SK-N-MC (cell line): ENCODE measurements around the gene MYD88.

ENCODE experiments used
- DNase-seq: peaks from one replicate; pipeline ENCODE4 v3.0.0-alpha.2; 2011; ENCODE audit warnings: low read depth, low spot score
- H3K27ac ChIP-seq: fragments of 200-600 bp; sonication (generic); 2 replicates; pipeline ENCODE4 v1.5.1; 2016; ENCODE audit warnings: mixed run types
- H3K36me3 ChIP-seq: fragments of 200-600 bp; sonication (generic); 2 replicates; pipeline ENCODE4 v1.6.1; 2017; ENCODE audit warnings: antibody characterized with exemption, low read length, mixed read lengths; ENCODE audit not compliant: insufficient read depth
- H3K4me3 ChIP-seq: fragments of 200-600 bp; sonication (generic); 2 replicates; pipeline ENCODE4 v1.5.1; 2016
- H3K9ac ChIP-seq: fragments of 200-600 bp; sonication (generic); 2 replicates; pipeline ENCODE4 v1.8.0; 2017; ENCODE audit warnings: mixed run types, mixed read lengths; ENCODE audit not compliant: insufficient read length
- H3K9me3 ChIP-seq: fragments of 200-600 bp; sonication (generic); 2 replicates; pipeline ENCODE4 v1.6.1; 2017; ENCODE audit warnings: low read depth, mild to moderate bottlenecking, antibody characterized with exemption, low read length, moderate library complexity, mixed read lengths
- EZH2 ChIP-seq: fragments of 200-600 bp; sonication (generic); IDR thresholded peaks from one replicate; pipeline ENCODE4 v1.6.1; 2017; ENCODE audit warnings: antibody characterized with exemption
- FOXP2 ChIP-seq: optimal IDR thresholded peaks from 2 replicates; pipeline ENCODE3; 2011; ENCODE audit warnings: mild to moderate bottlenecking, moderate library complexity; ENCODE audit not compliant: insufficient read depth; ENCODE audit errors: extremely low read length, control extremely low read depth
- POLR2AphosphoS5 ChIP-seq: IDR thresholded peaks from 2 replicates; pipeline ENCODE4 v1.6.1; 2012; ENCODE audit warnings: mild to moderate bottlenecking, low read depth, low read length, borderline replicate concordance

Gene MYD88

DNA sequence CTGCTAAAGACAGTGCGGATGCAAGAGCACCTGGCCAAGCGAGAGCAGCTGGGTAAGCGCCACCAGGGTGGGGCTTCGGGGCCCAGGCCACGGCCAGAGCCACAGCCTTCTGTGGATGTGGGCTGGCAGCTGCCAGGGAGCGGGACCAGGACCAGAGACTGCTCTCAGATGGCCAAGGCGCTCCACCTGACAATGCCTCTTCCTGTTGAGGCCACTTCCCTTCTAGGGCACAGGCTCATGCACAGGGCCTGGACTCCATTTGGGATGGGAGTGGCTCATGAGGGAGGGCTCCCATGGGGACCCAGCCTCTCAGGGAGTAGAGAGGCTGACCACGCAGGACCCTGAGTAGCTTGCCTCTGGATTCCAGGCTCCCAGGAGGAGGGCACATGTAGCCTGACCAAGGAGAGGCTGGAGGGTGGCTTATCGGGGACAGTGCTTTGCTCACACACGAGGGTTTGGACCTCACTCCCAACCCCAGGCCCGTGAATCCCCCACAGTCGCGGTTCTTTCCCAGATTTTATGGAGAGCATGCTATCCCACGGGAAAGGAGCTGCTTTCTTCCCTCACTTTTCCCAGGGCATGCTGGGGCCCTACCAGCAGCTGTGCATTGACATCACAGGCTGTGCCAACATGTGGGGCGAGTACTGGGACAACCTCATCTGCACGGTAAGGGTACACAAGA is 26.6 kb upstream of the MYD88 start:
- Histone ChIP-seq H3K9ac (no peak overlapping the region), H3K4me3 (no peak overlapping the region), H3K27ac (no peak overlapping the region), H3K9me3 (no peaks in the 10 kb centered on the region), H3K36me3 (no peaks in the 10 kb centered on the region)
- DNase-seq, result no peak
- TF ChIP-seq POLR2AphosphoS5 (no peak), EZH2 (no peak), FOXP2 (no peak)

DNA sequence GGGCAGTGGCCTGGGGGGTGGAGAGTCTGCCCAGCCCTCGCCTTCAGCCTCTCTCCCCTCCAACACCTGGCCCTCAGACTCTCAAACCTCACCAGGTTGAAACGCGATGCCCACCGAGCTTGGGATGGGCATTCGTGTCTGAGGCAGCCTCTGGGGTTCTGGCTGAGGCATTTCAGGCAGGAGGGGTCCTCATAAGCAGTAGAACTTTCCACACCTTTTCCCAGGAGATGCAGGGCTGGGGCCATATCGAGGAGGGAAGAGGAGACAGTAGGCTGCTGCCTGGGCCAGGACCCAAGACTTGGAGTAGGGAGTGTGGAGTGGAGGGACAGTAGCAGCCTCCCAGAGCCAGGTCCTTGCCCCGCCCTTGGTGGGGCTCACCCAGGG is 26.1 kb upstream of the MYD88 start:
- TF ChIP-seq POLR2AphosphoS5 (no peak), FOXP2 (no peak), EZH2 (no peak)
- Histone ChIP-seq H3K27ac (no peak overlapping the region), H3K9me3 (no peaks in the 10 kb centered on the region), H3K9ac (no peak overlapping the region), H3K36me3 (no peaks in the 10 kb centered on the region), H3K4me3 (no peak overlapping the region)
- DNase-seq, result no peak

DNA sequence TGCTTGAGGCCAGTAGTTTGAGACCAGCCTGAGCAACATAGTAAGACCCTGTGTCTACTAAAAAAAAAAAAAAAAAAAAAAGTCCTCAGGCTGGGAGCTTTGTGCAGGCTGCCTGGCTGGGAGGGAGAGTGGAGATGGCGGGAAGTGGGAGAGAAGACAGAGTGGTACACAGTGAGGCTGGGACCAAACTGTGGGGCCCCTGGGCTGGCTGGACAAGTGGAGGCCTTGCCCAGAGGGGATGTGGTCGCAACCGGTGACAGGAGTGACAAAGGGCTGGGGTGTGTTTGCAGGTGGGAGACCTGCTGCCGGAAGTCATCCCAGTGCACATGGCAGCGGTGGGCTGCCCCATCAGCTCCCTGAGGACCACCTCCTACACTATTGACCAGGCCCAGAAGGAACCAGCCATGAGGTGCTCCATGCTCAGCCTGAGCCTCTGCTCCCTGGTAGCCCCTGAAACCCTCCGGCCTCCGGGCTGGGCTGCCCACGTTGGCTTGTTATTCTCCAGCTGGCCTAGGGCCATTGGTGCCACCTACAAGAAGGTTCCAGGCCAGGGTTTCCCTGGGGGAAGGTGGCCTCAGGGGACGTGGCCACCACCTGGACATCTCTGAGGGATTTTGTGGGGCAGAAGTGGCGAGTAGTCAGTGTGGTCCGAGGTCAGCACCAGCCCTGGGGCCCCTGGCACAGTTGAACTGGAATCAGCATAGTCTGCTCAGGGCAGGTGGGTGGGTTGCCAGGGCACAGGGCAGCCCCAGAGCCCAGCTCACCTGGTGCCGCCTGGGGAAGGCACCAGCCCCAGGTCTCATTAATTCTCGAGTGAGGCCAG is 24.2 kb upstream of the MYD88 start:
- Histone ChIP-seq H3K27ac (no peak overlapping the region), H3K9me3 (no peaks in the 10 kb centered on the region), H3K4me3 (no peak overlapping the region), H3K9ac (no peak overlapping the region), H3K36me3 (no peaks in the 10 kb centered on the region)
- TF ChIP-seq POLR2AphosphoS5 (no peak), FOXP2 (no peak), EZH2 (no peak)
- no peak for DNase-seq

DNA sequence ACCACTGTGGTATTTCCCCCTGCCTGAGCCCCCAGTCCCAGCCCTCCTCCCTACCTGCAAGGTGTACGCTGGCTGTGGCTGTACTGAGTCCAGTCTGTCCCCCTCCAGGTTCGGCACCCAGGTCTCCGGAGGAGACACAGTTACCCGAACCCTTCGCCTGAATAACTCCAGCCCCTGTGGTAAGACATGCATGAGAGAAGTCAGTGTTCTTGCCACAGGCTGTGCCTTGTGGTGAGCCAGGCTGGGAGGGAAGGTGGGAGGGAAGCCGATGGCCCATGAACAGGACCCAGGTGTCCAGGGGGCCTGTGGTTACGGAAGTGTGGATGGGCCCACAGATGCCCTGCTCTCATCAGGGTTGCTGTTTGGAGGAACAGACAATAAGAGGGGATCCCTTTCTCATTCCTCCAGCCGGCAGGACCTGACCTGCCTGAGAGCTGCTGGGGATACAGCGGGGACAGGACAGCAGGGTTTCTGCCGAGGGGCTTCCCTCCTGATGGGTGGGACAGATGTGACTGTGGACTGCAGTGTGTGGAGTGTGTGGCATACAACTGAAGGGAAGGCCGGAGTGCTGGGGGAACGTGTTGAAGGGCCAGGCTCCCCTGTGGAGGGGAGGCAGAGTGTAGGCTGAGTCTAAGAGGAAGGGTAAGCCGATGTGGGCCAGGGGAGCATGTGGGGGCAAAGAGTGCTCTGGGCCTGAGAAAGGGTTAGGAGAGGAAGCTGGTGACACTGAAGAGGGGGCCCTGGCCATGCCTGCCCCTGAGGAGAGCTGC is 23.4 kb upstream of the MYD88 start:
- no peak overlapping the region for H3K27ac ChIP-seq

DNA sequence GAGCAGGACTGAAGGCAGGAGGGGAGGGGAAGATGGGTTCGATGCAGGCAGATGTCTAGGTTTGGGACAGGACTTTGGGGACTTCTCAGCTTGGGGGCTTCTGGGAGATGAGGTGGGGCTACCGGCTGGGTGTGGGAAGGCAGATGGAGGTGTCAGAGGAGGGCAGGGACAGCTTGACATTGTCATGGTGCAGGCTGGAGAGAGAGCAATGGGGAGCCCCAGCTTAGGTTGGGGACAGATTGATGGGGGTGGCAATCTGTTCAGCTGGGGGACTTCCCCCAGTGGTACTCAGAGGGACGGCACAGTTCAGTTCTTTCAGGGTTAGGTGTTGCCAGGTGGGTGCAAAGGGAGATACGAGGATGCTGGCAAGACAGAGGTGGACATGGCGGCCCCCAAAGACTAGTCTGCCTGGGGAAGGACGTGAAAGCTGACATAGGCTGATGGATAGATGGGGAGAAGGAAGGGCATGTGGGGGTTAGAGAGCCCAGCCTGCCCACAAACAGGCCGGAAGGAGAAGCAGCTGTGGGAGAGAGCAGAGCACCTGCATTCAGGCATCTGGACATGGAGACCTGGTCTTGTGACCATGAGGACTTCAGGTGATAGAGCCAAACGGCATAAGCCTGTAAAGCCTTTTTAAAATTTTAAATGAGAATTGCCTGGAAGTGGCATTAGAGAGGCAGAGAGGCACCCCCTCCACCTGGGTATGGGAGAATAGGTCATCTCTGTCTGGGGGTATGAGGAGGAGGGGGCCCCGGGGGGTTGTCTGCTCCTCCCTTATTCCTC is 22.6 kb upstream of the MYD88 start:
- Histone ChIP-seq H3K27ac (no peak overlapping the region), H3K4me3 (no peak overlapping the region), H3K36me3 (no peaks in the 10 kb centered on the region), H3K9ac (no peak overlapping the region), H3K9me3 (no peaks in the 10 kb centered on the region)
- no peak for TF ChIP-seq FOXP2
- TF ChIP-seq EZH2, result no peak
- TF ChIP-seq POLR2AphosphoS5, result no peak
- DNase-seq, result no peak

More for the DNA sequence above, 23.4 kb upstream of the MYD88 start:
- TF ChIP-seq FOXP2 (no peak), POLR2AphosphoS5 (no peak), EZH2 (no peak)
- no peaks in the 10 kb centered on the region for H3K36me3 ChIP-seq
- no peak overlapping the region for H3K4me3 ChIP-seq
- H3K9ac ChIP-seq, result no peak overlapping the region
- no peak for DNase-seq
- H3K9me3 ChIP-seq, result no peaks in the 10 kb centered on the region

DNA sequence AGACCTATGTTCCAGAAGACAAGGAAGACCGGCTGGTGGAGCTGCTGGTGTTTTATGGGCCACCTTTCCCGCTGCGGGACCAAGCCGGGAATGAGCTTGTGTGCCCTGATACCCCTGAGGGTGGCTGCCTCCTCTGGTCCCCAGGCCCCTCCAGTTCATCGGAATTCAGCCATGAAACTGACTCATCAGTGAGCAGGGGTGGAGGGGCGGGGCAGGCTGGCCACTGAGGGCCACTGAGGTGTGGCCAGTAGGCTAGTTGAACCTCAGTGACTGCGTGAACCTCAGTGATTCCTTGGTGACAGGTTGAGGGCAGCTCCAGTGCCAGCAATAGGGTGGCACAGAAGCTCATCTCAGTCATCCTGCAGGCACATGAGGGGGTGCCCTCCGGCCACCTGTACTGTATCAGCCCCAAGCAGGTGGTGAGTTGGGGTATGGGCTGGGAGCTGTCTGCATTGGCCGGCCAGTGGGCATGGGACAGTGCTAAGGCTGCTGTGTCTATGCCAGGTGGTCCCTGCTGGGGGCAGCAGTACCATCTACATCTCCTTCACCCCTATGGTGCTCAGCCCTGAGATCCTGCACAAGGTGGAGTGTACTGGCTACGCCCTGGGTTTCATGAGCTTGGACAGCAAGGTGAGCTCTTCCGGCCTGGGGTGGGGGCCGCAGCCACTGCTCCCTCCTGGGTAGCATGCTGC is 21.8 kb upstream of the MYD88 start:
- no peak for DNase-seq
- no peak overlapping the region for H3K27ac ChIP-seq
- H3K36me3 ChIP-seq, result no peaks in the 10 kb centered on the region
- TF ChIP-seq POLR2AphosphoS5, result no peak
- no peak for TF ChIP-seq EZH2
- no peak for TF ChIP-seq FOXP2
- no peaks in the 10 kb centered on the region for H3K9me3 ChIP-seq
- no peak overlapping the region for H3K9ac ChIP-seq
- no peak overlapping the region for H3K4me3 ChIP-seq

DNA sequence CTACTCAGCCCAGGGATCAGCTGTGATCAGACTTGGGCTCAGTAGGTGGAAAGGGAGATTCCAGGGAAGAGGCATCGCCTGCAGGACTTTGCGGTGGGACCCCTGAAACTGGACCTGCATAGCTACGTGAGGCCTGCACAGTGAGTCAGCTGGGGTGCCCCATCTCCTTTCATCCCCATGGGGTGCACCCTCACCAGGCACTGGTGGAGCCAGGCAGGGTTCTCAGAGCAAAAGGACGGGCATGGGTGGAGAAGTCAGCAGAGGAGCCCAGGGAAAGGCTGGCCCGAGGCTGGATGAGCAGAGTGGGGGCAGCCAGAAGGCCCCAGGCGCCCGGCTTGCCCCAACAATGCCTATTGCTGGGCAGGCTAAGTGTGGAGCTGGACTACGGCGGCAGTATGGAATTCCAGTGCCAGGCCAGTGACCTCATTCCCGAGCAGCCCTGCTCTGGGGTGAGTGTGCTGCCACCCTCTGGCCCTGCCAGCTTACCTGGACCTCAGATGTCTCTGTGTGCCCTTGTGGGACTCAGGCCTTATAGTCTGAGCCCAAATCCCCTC is 21.2 kb upstream of the MYD88 start:
- no peak for TF ChIP-seq POLR2AphosphoS5
- TF ChIP-seq EZH2, result no peak
- no peak for TF ChIP-seq FOXP2
- no peak overlapping the region for H3K9ac ChIP-seq
- DNase-seq, result no peak

DNA sequence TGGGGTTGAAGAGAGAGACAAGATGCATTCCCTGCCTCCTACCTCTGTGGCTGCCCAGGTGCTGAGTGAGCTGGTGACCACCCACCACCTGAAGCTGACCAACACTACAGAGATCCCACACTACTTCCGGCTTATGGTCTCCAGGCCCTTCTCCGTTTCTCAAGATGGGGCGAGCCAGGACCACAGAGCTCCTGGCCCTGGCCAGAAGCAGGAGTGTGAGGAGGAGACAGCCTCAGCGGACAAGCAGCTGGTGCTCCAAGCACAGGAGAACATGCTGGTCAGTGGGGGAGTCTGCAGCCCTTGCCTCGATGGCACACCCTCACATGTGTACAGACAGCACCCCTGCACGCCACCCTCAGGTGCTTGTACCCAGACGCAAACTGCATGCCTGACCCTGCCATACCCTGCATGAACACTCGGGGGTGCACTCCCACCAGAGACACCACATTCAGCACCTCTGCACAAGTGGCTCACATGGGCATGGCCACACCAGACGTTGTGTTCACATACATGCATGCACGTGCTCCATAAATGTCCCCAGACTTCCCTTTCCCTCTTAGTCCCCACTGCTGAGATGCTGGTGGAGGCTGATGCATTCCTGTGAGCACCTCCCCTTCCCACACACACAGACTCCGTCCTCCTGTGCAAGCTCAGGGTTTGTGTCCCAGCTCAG is 20.6 kb upstream of the MYD88 start:
- TF ChIP-seq EZH2, result no peak
- no peak for TF ChIP-seq FOXP2
- TF ChIP-seq POLR2AphosphoS5, result no peak
- Histone ChIP-seq H3K9ac (no peak overlapping the region), H3K36me3 (no peaks in the 10 kb centered on the region; the same call in 1 of the 2 replicates), H3K27ac (no peak overlapping the region), H3K9me3 (no peaks in the 10 kb centered on the region), H3K4me3 (no peak overlapping the region)
- DNase-seq, result no peak

More for the DNA sequence above, 21.2 kb upstream of the MYD88 start:
- no peak overlapping the region for H3K27ac ChIP-seq
- H3K4me3 ChIP-seq, result no peak overlapping the region
- H3K36me3 ChIP-seq, result no peaks in the 10 kb centered on the region; the same call in 1 of the 2 replicates
- H3K9me3 ChIP-seq, result no peaks in the 10 kb centered on the region
